Fibroblast of lung (primary cell): ENCODE results near the gene GRM8. TPM values are rescaled to one million over a fixed set of nuclear protein-coding genes. Genes with fewer than 3 reads are reported as not detected.

Source experiments
- DNase-seq, 2 donors: peaks; one replicate each; pipeline versions ENCODE4 v3.0.0 to v3.0.0-alpha.2; 2010; ENCODE audit warnings: low read depth in 2 of 2
- H2AFZ ChIP-seq: 2 replicates; pipeline ENCODE4 v1.5.1; 2012; ENCODE audit warnings: low read length, control low read depth, inconsistent platforms
- H3K27ac ChIP-seq: 2 replicates; pipeline ENCODE4 v1.5.1; 2011; ENCODE audit warnings: low read length, control low read depth; ENCODE audit not compliant: insufficient read depth
- H3K27me3 ChIP-seq: 2 replicates; pipeline ENCODE4 v1.5.1; 2011; ENCODE audit warnings: mild to moderate bottlenecking, low read length; ENCODE audit not compliant: control insufficient read depth, insufficient read depth
- H3K36me3 ChIP-seq: 2 replicates; pipeline ENCODE4 v1.5.1; 2011; ENCODE audit warnings: low read length; ENCODE audit not compliant: control insufficient read depth, insufficient read depth
- H3K4me1 ChIP-seq: 2 replicates; pipeline ENCODE4 v1.5.1; 2011; ENCODE audit warnings: low read length; ENCODE audit not compliant: control insufficient read depth, insufficient read depth; ENCODE audit errors: extremely low read depth
- H3K4me2 ChIP-seq: 2 replicates; pipeline ENCODE4 v1.5.1; 2011; ENCODE audit warnings: low read length, control low read depth; ENCODE audit not compliant: insufficient read depth; ENCODE audit errors: extremely low read depth
- H3K4me3 ChIP-seq, 4 experiments: fragments of 200-600 bp in 1 of 4; sonication (generic) in 1 of 4; replicated peaks in 1 of 4; 2 replicates each; pipeline ENCODE4 v1.5.1; 2011 to 2016; ENCODE audit warnings: low read length in 4 of 4, low read depth in 3 of 4, mild to moderate bottlenecking in 3 of 4, control low read depth in 2 of 4, inconsistent platforms in 1 of 4, mixed read lengths in 1 of 4; ENCODE audit not compliant: insufficient read depth in 1 of 4; ENCODE audit errors: control extremely low read depth in 1 of 4
- H3K79me2 ChIP-seq: 2 replicates; pipeline ENCODE4 v1.5.1; 2012; ENCODE audit warnings: mild to moderate bottlenecking, low read length, inconsistent platforms; ENCODE audit not compliant: control insufficient read depth, insufficient read depth
- H3K9ac ChIP-seq: 2 replicates; pipeline ENCODE4 v1.5.1; 2011; ENCODE audit warnings: mild to moderate bottlenecking, low read length, control low read depth; ENCODE audit not compliant: insufficient read depth
- H3K9me3 ChIP-seq: 2 replicates; pipeline ENCODE4 v1.5.1; 2012; ENCODE audit warnings: low read depth, low read length; ENCODE audit not compliant: control insufficient read depth, insufficient read depth
- H4K20me1 ChIP-seq: 2 replicates; pipeline ENCODE4 v1.5.1; 2011; ENCODE audit warnings: low read length; ENCODE audit not compliant: control insufficient read depth, insufficient read depth; ENCODE audit errors: extremely low read depth
- CTCF ChIP-seq, 2 donors: IDR thresholded peaks in 1 of 2; conservative IDR thresholded peaks in 1 of 2; 1 replicate in 1 of 2; 2 replicates in 1 of 2; pipeline ENCODE4 v1.5.1; 2011 to 2012; ENCODE audit warnings: low read length in 2 of 2, control low read depth in 1 of 2, inconsistent platforms in 1 of 2, low read depth in 1 of 2, mild to moderate bottlenecking in 1 of 2
- EZH2 ChIP-seq: IDR thresholded peaks from 2 replicates; pipeline ENCODE4 v1.5.1; 2012; ENCODE audit warnings: low read length, control low read depth, mild to moderate bottlenecking; ENCODE audit errors: missing control alignments
- polyA plus RNA-seq, 2 donors: library from polyadenylated mRNA; depleted of rRNA in 1 of 2; stranded (reverse) in 1 of 2; unstranded in 1 of 2; fragments of >200 nt; gene quantifications; 2 replicates each; pipeline ENCODE4 v1.2.1, GENCODE V29; 2011 to 2012; ENCODE audit warnings: missing spikeins in 1 of 2
- total RNA-seq: library from RNA; depleted of rRNA; stranded (reverse); fragments of >200 nt; gene quantifications from 2 replicates; pipeline ENCODE4 v1.2.1, GENCODE V29; 2014

The GRM8 gene
- total and polyA plus RNA-seq, 2 donors (not counting 1 experiment from before 2014, with no cell fraction given), result not detected

DNA sequence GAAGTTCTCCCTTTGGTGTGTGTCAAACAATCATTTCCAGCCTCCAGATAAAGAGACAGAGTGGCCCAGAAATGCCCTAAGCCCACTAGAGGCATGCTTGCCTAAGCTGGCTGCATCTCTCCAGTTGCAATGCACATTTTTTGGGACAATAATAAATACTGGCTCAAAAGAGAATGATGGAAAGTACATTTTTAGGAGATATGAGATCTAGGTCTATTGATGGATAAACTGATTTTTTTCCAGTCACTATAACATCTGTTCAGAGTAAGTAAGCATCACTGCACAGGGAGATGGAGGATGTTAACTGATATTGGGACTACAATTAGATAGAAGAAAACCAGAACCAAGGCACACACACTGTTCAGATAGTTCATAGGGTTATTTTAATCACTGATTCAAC lies 553.0 kb downstream of the GRM8 start:
- H3K4me2 ChIP-seq, result no peak overlapping the region
- H3K4me3 ChIP-seq, result no peak overlapping the region
- H4K20me1 ChIP-seq, result no peaks in the 10 kb centered on the region
- H3K27ac ChIP-seq, result no peak overlapping the region
- no peaks in the 10 kb centered on the region for H3K9me3 ChIP-seq
- TF ChIP-seq EZH2 (no peak), CTCF (conservative IDR thresholded peaks at IDR 0.05 in 1 of 2, IDR thresholded peaks at IDR 0.05 in 1 of 2; ENCODE audit: low read depth in 1 of 2, low read length in 2 of 2) (no peak)
- H2AFZ ChIP-seq, result no peak overlapping the region
- H3K4me1 ChIP-seq, result peaks cover 2% of the 10 kb centered on the region
- H3K9ac ChIP-seq, result no peak overlapping the region
- H3K27me3 ChIP-seq, result no peaks in the 10 kb centered on the region
- H3K79me2 ChIP-seq, result no peaks in the 10 kb centered on the region
- DNase-seq, result no peak
- H3K36me3 ChIP-seq, result no peaks in the 10 kb centered on the region

- H2AFZ ChIP-seq, result no peak overlapping the region
- TF ChIP-seq EZH2 (no peak), CTCF (conservative IDR thresholded peaks at IDR 0.05 in 1 of 2, IDR thresholded peaks at IDR 0.05 in 1 of 2; ENCODE audit: low read depth in 1 of 2, low read length in 2 of 2) (no peak)
Measured at GRCh38 chr7:126698909-126699308, 553.8 kb downstream of the GRM8 start.

DNA sequence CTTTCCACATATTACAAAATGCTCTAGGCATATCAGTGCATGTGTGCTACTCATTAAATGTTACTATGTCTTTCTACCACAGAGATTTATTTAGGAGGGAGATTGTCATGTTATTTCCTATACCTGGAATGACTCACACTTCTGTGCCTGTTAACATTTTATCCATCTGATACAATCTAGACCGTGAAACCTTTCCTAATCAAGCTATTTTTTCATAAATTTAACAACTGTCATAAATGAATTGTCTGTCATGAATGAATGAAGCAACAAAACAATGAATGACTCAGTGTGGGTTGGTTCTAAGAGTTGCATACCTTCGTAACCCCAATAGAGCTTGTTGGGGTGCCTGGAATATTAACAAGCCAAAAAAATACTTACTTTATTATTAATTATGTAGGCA lies 554.3 kb downstream of the GRM8 start:
- Histone ChIP-seq H3K4me3 (no peak overlapping the region), H3K4me1 (peaks cover 2% of the 10 kb centered on the region), H3K27ac (no peak overlapping the region), H3K9ac (no peak overlapping the region), H3K36me3 (no peaks in the 10 kb centered on the region), H4K20me1 (no peaks in the 10 kb centered on the region), H3K4me2 (no peak overlapping the region), H3K79me2 (no peaks in the 10 kb centered on the region), H3K9me3 (no peaks in the 10 kb centered on the region), H3K27me3 (no peaks in the 10 kb centered on the region), H2AFZ (no peak overlapping the region)
- TF ChIP-seq EZH2 (no peak), CTCF (conservative IDR thresholded peaks at IDR 0.05 in 1 of 2, IDR thresholded peaks at IDR 0.05 in 1 of 2; ENCODE audit: low read depth in 1 of 2, low read length in 2 of 2) (no peak)
- no peak for DNase-seq

More at GRCh38 chr7:126698909-126699308, 553.8 kb downstream of the GRM8 start:
- H3K27me3 ChIP-seq, result no peaks in the 10 kb centered on the region
- no peak for DNase-seq
- no peak overlapping the region for H3K9ac ChIP-seq
- no peak overlapping the region for H3K4me3 ChIP-seq
- H3K36me3 ChIP-seq, result no peaks in the 10 kb centered on the region
- H3K4me1 ChIP-seq, result peaks cover 2% of the 10 kb centered on the region
- H4K20me1 ChIP-seq, result no peaks in the 10 kb centered on the region
- no peaks in the 10 kb centered on the region for H3K9me3 ChIP-seq
- no peaks in the 10 kb centered on the region for H3K79me2 ChIP-seq
- H3K4me2 ChIP-seq, result no peak overlapping the region
- H3K27ac ChIP-seq, result no peak overlapping the region
